ENCODE data around the gene VPS13D. TPM values are rescaled to one million over a fixed set of nuclear protein-coding genes. Genes with fewer than 3 reads are reported as not detected.

VPS13D gene
- polyA plus RNA-seq, 1 experiment, result 22.3 TPM

DNA sequence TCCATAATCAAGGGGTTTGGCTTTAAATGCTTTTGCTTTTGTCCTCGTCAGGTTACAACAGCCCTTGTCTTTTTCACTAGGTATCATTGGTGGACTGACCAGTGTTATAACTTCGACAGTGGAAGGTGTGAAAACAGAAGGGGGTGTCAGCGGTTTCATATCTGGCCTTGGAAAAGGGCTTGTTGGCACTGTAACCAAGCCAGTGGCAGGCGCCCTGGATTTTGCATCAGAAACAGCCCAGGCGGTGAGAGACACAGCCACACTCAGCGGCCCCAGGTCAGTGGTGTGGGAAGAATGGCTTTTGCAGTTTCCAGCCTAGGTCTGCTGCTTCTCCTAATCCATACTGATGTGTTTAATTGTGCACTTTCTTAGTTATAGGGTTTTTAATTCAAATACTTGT, 230.3 kb downstream of the VPS13D start:
- no peak overlapping the region for H3K4me3 ChIP-seq (ENCODE audit: low read depth, low read length)
- TF ChIP-seq CTCF (IDR thresholded peaks at IDR 0.05; ENCODE audit: insufficient read depth, low read depth, low read length), result no peak
- DNase-seq (ENCODE audit: low read depth), result no peak
- no peaks in the 10 kb centered on the region for H3K36me3 ChIP-seq (ENCODE audit: control insufficient read depth, insufficient read depth, low read length)
- CTCF ChIA-PET, result no interaction called here
- H3K27me3 ChIP-seq (ENCODE audit: control insufficient read depth, insufficient read depth, low read length), result no peaks in the 10 kb centered on the region
- POLR2A ChIA-PET, result no interaction called here

GRCh38 chr1:12460911-12461621, 231.2 kb downstream of the VPS13D start:
- POLR2A ChIA-PET, result no interaction called here
- H3K36me3 ChIP-seq (ENCODE audit: control insufficient read depth, insufficient read depth, low read length), result no peaks in the 10 kb centered on the region
- H3K4me3 ChIP-seq (ENCODE audit: low read depth, low read length), result no peak overlapping the region
- no peaks in the 10 kb centered on the region for H3K27me3 ChIP-seq (ENCODE audit: control insufficient read depth, insufficient read depth, low read length)
- CTCF ChIA-PET, result interaction anchor here (0.9 to 2.0 kb wide), 2 partner anchors 14 to 60 kb away, joined by 3 to 6 read pairs; no protein-coding TSS in a partner anchor
- no peak for DNase-seq (ENCODE audit: low read depth)
- TF ChIP-seq CTCF (IDR thresholded peaks at IDR 0.05; ENCODE audit: insufficient read depth, low read depth, low read length), result no peak

GRCh38 chr1:12461754-12462153, 231.9 kb downstream of the VPS13D start:
- no peaks in the 10 kb centered on the region for H3K27me3 ChIP-seq (ENCODE audit: control insufficient read depth, insufficient read depth, low read length)
- TF ChIP-seq CTCF (IDR thresholded peaks at IDR 0.05; ENCODE audit: insufficient read depth, low read depth, low read length), result no peak
- no peak overlapping the region for H3K4me3 ChIP-seq (ENCODE audit: low read depth, low read length)
- POLR2A ChIA-PET, result no interaction called here
- DNase-seq (ENCODE audit: low read depth), result no peak
- H3K36me3 ChIP-seq (ENCODE audit: control insufficient read depth, insufficient read depth, low read length), result no peaks in the 10 kb centered on the region
- CTCF ChIA-PET, result interaction anchor here (0.9 to 2.0 kb wide), 2 partner anchors 13 to 61 kb away, joined by 3 to 6 read pairs; no protein-coding TSS in a partner anchor

DNA sequence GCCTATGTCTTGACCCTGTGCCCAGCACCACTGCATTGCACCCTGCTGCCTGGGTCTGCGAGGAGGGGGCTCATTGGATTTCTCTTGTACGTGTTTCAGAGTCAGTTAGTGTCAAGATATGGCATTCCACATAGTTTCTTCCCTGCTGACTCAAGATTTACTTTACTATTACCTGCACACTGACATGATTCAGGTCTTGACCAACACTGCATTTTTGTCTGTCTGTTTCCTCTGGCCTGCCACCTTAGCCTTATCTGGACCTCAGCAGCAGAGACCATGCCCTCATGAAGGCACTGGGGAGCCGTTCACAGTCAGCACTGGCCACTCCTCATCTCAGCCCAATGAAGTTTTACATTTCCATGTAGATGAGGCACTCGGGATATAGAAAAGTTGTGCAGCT, 232.8 kb downstream of the VPS13D start:
- no peaks in the 10 kb centered on the region for H3K27me3 ChIP-seq (ENCODE audit: control insufficient read depth, insufficient read depth, low read length)
- CTCF ChIA-PET, result interaction anchor here (0.9 to 2.0 kb wide), 3 partner anchors 12 to 197 kb away, joined by 4 to 6 read pairs (median 5); no protein-coding TSS in a partner anchor
- no peak overlapping the region for H3K4me3 ChIP-seq (ENCODE audit: low read depth, low read length)
- DNase-seq (ENCODE audit: low read depth), result no peak
- no peaks in the 10 kb centered on the region for H3K36me3 ChIP-seq (ENCODE audit: control insufficient read depth, insufficient read depth, low read length)
- POLR2A ChIA-PET, result interaction anchor here (0.5 kb wide), 1 partner anchor 269 kb away, joined by 3 read pairs; no protein-coding TSS in a partner anchor
- no peak for TF ChIP-seq CTCF (IDR thresholded peaks at IDR 0.05; ENCODE audit: insufficient read depth, low read depth, low read length)

DNA sequence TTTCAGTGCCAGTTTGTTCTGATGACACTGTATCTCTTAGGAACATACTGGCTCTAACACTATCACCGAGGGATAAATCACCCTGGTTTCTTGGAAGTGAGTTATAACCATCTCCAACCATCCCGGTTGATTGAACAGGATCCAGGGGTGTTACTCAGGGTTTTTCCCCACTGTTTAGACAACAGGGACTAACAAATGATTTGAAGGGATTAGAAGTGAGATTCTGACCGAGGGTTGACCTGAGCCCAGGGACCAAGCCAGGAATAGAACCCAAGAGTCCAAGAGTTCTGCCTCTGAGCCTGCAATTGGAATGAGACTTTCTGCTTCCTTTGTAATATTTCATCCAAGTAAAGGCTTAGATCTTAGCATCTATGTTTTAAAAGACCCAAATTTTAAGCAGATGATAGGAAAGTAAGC, 234.2 kb downstream of the VPS13D start:
- no peak for TF ChIP-seq CTCF (IDR thresholded peaks at IDR 0.05; ENCODE audit: insufficient read depth, low read depth, low read length)
- CTCF ChIA-PET, result interaction anchor here (1.7 kb wide), 1 partner anchor 156 kb away, joined by 4 read pairs; no protein-coding TSS in a partner anchor
- POLR2A ChIA-PET, result interaction anchor here (0.6 kb wide), 1 partner anchor 11 kb away, joined by 6 read pairs; no protein-coding TSS in a partner anchor
- H3K4me3 ChIP-seq (ENCODE audit: low read depth, low read length), result no peak overlapping the region
- no peaks in the 10 kb centered on the region for H3K27me3 ChIP-seq (ENCODE audit: control insufficient read depth, insufficient read depth, low read length)
- H3K36me3 ChIP-seq (ENCODE audit: control insufficient read depth, insufficient read depth, low read length), result no peaks in the 10 kb centered on the region
- DNase-seq (ENCODE audit: low read depth), result no peak
